HG03442 (cell line): ENCODE measurements around the gene PRKCE.

ENCODE experiments used
- ATAC-seq: cut with Tn5 transposase; IDR thresholded peaks from one replicate; pipeline ENCODE4 v1.9.1; 2021; ENCODE audit warnings: mild to moderate bottlenecking, moderate library complexity; ENCODE audit not compliant: unreplicated experiment

PRKCE gene

GRCh38 chr2:45776160-45776955 lies 124.9 kb downstream of the PRKCE start:
- ATAC-seq: no peak

GRCh38 chr2:45777996-45778719 lies 126.7 kb downstream of the PRKCE start:
- no peak for ATAC-seq

GRCh38 chr2:45778720-45779171 lies 127.3 kb downstream of the PRKCE start:
- ATAC-seq: no peak

GRCh38 chr2:45780541-45781463 lies 129.3 kb downstream of the PRKCE start:
- ATAC-seq: no peak

GRCh38 chr2:45781464-45781811 lies 130.0 kb downstream of the PRKCE start:
- ATAC-seq: no peak

- ATAC-seq: no peak
Observed at GRCh38 chr2:45782436-45782835, 131.0 kb downstream of the PRKCE start.

GRCh38 chr2:45782986-45783385 lies 131.5 kb downstream of the PRKCE start:
- no peak for ATAC-seq

- ATAC-seq: no peak
Observed at GRCh38 chr2:45786030-45786835, 134.8 kb downstream of the PRKCE start.

- no peak for ATAC-seq
Observed at GRCh38 chr2:45786836-45787357, 135.4 kb downstream of the PRKCE start.

GRCh38 chr2:45788401-45788800 lies 136.9 kb downstream of the PRKCE start:
- no peak for ATAC-seq

GRCh38 chr2:45789317-45789716 lies 137.8 kb downstream of the PRKCE start:
- ATAC-seq: no peak

- no peak for ATAC-seq
Observed at GRCh38 chr2:45789961-45790723, 138.7 kb downstream of the PRKCE start.

- no peak for ATAC-seq
Observed at GRCh38 chr2:45793305-45793962, 142.0 kb downstream of the PRKCE start.

GRCh38 chr2:45794134-45794617 lies 142.7 kb downstream of the PRKCE start:
- no peak for ATAC-seq

GRCh38 chr2:45796500-45796899 lies 145.0 kb downstream of the PRKCE start:
- ATAC-seq: no peak

- no peak for ATAC-seq
Observed at GRCh38 chr2:45797451-45798230, 146.2 kb downstream of the PRKCE start.

GRCh38 chr2:45799679-45800381 lies 148.4 kb downstream of the PRKCE start:
- no peak for ATAC-seq
